Fibroblast of villous mesenchyme (primary cell): ENCODE results near the gene KCNK5. TPM values are rescaled to one million over a fixed set of nuclear protein-coding genes. Genes with fewer than 3 reads are reported as not detected.

Source experiments
- DNase-seq: peaks from one replicate; pipeline ENCODE4 v3.0.0-alpha.2; 2010; ENCODE audit warnings: low read depth
- H3K4me3 ChIP-seq: 2 replicates; pipeline ENCODE4 v1.5.1; 2011; ENCODE audit warnings: low read depth, mild to moderate bottlenecking, low read length
- CTCF ChIP-seq: IDR thresholded peaks from 2 replicates; pipeline ENCODE4 v1.5.1; 2012; ENCODE audit warnings: low read depth, mild to moderate bottlenecking, low read length; ENCODE audit not compliant: insufficient read depth
- total RNA-seq: library from RNA; depleted of rRNA; stranded (reverse); fragments of >200 nt; gene quantifications from 2 replicates; pipeline ENCODE4 v1.2.3, GENCODE V29; 2012

KCNK5 gene
- total RNA-seq, 1 donor = not detected

GRCh38 chr6:39207416-39208222 lies 21.7 kb downstream of the KCNK5 start:
- no peak for TF ChIP-seq CTCF
- DNase-seq = no peak
- H3K4me3 ChIP-seq = no peak overlapping the region

- no peak overlapping the region for H3K4me3 ChIP-seq
- no peak for DNase-seq
- no peak for TF ChIP-seq CTCF
These were observed 23.0 kb downstream of the KCNK5 start for GRCh38 chr6:39206250-39206721.

- DNase-seq = no peak
- no peak for TF ChIP-seq CTCF
- no peak overlapping the region for H3K4me3 ChIP-seq
These were observed 24.5 kb downstream of the KCNK5 start for GRCh38 chr6:39204646-39205244.

- H3K4me3 ChIP-seq = no peak overlapping the region
- no peak for DNase-seq
- TF ChIP-seq CTCF = no peak
These were observed 25.1 kb downstream of the KCNK5 start for GRCh38 chr6:39204160-39204495.

GRCh38 chr6:39203436-39204159 lies 25.7 kb downstream of the KCNK5 start:
- no peak for DNase-seq
- no peak overlapping the region for H3K4me3 ChIP-seq
- TF ChIP-seq CTCF = no peak

- DNase-seq = no peak
- H3K4me3 ChIP-seq = no peak overlapping the region
- no peak for TF ChIP-seq CTCF
These were observed 27.1 kb downstream of the KCNK5 start for GRCh38 chr6:39202166-39202565.
